GM21390 (cell line): ENCODE data around the gene ADGRB2.

Experiments used
- ATAC-seq: cut with Tn5 transposase; IDR thresholded peaks from one replicate; pipeline ENCODE4 v1.9.1; 2021; ENCODE audit not compliant: unreplicated experiment

The ADGRB2 gene

DNA sequence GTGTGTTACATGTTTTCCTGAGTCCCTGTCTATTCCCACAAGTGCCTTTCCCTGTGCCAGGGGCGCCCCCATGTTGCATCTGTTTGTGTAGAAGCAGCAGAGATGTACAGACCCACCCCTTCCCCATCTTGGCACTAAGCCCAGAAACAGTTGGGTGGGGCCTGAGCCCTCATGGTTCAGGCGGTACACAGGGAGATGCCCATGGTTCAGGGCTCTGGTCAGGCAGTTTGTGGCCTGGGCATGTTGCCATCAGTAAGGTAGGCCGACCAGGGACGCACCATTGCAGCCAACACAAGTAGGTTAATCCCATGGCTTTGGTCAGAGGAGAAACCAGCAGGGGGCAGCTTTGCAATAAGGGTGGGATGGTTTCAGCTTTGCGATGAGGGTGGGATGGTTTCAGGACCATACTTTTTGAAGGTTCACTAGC is 914 bp upstream of the ADGRB2 start:
- no peak for ATAC-seq

DNA sequence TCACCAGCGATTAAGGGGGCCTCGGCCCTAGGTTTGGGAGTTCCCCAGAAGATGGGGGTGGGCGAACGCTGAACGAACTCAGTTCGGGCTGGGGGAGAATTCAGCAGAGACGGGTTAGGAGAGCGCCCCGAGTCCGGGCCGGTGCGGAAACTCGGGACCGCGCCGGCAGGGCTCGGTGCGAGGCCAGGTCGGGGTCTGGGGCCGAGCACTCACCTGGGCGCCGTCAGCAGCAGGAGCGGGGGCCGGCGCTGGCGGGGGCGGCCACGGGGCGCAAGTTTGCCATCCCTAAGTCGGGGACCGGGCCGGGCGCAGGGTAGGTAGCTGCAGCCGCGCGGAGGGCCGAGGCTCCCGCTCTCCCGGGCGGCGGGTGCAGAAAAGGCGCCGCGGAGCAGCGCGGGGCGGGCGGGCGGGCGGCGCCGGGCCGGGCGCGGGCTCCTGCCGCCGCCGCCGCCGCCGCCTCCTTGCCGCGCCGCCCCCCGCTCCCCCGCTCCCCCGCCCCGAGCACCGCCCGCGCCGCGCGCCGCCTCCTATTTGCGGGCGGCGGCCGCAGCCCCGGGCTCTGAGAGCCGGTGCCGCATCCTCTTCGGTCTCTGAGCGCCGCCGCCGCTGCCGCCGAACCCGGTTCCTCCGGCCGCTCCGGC is 349 bp downstream of the ADGRB2 start:
- no peak for ATAC-seq

DNA sequence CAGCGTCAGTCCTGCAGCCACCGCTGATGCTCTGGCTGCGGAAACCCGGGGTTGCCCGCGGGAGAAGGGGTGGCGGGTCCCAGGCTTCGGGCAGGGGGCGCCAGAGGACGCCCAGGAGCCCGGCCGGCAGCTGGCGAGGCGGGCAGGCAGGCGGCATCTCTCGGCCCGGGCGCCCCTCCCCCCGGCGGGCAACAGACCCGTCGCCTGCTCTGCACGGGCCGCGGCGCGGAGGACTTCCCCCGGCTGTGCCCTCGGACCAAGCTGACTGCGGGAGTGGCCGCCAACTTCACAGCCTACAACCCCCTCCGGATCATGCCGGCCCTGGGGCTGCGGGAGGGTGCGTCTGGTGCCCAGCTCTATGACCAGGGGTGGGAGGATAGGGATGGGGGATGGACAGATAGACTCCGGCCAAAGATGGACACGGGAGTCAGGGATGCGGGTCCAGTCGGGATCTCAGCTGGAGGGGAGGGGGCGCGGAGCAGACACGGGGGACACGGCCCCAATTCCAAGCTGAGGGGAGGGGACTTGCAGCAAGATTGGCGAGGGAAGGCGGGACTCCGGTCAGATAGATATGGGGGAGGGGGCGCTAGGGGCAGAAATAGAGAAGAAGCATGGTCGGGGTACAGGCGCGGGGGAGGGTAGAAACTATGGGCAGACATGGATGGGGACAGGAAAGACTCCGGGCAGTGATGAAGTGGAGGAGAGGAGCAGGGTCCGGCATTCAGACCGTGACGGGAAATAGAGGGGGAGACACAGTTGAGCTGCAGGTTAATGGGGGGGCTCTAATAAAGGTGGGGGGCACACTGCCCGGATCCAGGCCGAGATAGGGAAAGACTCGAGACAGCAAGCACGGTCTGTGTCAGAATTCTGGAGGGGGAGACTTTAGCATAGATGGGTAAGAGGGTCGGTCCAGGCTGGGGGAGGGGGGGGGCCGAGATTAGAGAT is 1.1 kb downstream of the ADGRB2 start:
- no peak for ATAC-seq

DNA sequence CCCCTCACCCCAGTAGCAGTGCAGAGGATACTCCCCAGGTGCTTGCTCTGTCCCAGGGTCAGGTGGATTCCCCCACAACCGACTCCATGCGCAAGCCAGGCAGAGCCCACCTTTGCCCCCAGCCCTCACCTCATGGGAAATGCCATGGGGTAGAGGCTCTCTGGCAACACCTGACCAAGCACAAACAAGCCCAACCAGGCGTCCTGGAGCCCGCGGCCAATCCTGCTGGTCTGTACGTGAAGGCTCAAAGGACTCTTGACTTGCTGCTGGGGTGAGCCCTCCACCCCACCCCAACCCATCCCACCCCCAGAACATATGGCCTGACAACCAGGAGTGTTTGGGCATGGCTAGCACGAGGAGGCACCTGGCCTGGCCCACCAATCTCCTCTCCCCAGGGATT is 1.8 kb downstream of the ADGRB2 start:
- no peak for ATAC-seq

DNA sequence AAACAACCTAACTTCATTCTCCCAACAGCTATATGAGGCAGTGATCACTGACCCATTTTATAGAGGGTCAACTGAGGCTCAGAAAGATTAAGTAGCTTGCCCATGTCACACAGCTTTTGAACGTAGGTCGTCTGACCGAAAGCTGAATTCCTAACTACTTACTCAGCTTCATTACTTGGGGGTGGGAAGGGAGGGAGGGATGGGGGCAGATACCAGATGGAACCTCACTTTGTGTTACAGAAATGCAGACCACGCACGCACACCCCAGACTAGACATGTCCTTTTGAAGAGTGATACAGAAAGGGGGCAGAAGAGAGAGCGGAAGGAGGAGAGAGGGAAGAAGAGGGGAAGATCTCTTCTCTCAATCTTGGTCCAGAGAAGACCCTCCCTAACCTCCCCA is 2.3 kb downstream of the ADGRB2 start:
- no peak for ATAC-seq

DNA sequence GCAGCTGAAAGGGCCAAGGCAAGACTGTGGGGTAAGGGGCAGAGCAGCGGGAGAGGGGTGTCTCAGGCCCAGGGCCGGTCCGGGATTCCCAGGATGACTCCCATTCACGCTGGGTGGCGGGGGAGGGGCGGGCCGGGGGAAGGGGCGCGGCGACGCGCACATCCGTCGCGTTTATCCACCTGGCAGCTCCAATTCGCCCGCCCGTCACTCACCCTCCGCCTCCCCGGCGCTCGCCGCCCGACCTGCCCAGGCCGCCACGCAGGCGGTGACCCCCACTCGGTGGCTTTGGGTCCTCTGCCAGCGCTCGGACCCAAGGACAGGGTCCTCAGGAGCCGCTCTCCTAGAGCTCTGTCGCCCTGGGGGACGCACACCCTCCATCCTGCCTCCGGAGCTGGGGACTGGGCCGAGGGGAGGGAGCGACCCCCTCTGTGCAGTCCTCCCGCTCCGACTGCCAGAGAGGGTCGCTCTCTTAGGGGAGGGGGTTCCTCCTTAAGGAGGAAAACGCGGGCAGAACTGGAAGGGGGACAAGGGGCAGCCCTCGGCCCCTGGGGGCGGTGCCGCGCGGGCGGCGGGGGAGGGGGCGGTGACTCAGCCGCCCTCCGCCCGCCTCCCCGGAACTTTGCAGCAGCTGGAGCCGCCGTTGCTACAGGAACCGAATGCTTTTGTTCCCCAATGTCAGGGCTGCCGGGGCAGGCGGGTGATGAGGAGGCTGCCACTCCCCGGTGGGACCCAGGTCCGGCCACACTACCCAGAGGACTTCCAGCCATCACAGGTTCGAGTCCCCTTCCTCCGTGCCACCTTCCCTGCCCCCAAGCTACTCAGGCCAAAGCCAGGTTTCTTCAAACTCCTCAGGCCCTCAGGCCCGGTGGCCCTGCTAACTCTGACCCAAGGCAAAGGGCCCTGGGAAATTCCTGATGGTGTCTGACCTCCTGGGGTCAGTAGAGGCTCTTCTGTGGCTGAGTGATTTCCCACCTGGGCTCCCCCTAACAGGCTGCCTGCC is 3.4 kb downstream of the ADGRB2 start:
- no peak for ATAC-seq

DNA sequence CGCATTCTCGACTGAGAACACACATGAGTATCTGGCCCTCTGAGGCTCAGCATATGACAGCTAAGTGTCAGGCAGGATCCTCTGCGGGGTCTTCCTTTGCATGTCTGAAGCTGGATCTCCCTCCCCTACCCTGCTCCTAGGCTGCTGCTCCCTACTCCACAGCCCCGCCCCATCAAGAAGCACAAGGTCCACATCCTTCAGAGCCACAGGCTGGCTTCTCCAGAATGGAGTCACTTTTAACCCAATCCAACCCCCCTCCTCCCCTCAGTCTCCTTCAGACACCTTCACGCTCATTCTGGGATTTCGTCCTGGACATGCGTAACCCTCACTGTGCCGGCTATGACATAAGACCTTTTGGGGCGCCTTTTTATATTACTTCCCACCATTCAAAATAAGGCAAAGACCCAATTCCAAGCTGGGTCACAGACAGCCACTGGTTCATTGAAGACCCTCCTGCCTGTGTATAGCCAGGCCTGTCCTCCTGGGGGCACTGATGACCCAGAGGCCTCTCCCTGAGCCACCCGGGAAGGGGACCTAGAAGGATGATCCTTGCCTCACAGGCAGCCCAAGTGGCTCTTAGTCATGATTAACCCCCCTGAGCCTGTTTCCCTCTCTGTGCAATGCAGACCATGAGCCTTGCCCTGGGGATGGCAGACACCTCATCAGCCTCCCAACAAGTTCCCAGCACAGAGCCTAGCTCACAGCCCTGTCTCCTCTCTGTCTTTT is 4.7 kb downstream of the ADGRB2 start:
- ATAC-seq = no peak

- no peak for ATAC-seq
Observed at GRCh38 chr1:31758823-31759222, 5.3 kb downstream of the ADGRB2 start.

DNA sequence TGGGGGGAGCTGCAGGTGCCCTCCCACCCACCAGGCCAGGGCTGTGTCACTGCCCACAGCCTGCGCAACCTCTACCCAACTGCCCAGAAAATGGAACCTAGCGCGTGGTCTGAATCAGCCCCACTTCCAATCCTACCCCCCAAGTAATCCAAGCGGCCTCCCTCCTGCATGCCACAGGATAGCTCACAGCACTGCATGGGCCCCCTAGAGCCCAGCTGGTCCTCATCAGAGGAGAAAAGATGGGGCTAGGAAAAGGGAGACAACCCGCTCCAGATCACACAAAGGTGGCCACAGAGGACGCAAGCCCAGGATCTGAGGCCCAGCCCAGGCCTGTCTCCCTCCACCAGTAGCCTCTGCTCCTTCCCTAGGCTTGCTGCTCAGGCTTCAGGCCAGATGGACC is 6.2 kb downstream of the ADGRB2 start:
- ATAC-seq = no peak

GRCh38 chr1:31757204-31757679 is 6.9 kb downstream of the ADGRB2 start:
- ATAC-seq = no peak

DNA sequence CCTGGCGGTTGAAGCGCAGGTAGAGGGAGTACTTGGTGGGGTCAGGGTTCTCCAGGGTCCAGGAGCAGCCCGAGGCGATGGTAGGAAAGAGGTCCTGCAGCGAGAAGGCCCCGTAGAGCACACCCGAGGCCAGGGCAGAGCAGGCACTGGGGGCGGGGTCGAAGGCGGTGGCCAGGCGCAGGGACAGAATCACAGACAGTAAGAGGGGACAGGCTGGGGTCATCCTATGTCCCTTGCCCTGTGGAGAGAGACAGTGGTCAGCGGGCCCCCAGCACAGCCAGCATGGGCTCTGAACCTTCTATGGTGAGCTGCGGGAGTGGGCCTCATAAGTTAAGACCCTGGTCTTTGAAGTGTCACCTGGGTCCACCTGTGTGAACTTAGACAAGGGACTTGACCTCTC is 7.6 kb downstream of the ADGRB2 start:
- ATAC-seq = no peak

GRCh38 chr1:31755850-31756492 is 8.2 kb downstream of the ADGRB2 start:
- ATAC-seq = no peak

DNA sequence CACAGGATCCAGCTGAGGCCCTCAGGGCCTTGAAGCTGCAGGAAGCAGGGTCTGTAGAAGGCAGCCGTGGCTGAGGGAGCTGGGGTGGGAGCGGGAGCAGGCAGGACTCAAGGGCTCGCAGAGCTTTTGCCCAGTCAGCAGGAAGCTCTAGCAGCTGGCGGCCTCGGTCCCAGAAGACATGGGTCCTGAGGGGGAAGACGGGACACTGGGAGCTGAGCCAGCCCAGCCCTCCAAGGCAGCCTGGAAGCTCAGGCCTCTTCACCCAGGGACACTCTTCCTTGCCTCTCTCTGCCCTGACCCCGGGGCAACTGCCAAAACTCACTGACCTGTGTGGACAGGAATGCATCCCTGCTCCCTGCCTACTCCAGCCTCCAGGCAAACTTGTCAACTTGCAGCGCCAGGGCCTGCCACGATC is 8.9 kb downstream of the ADGRB2 start:
- no peak for ATAC-seq

DNA sequence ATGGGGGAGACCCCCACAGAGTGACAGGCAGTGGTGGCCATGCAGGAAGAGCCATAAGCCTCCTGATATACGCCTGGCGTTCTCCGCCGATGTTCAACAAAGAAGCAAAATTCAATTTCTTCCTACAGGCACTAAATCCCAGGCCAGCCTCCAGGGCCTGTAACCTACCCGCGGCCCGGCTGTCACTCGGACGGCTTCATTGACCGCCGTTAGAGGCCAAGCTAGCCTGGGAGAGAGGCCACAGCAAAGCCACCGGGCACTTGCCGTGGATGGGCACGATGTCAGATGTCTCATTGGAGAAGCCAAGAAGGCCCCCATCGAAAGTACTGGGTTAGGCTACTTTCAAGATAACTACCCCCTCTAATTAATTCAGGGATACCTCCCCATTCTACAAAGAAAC is 9.7 kb downstream of the ADGRB2 start:
- no peak for ATAC-seq

DNA sequence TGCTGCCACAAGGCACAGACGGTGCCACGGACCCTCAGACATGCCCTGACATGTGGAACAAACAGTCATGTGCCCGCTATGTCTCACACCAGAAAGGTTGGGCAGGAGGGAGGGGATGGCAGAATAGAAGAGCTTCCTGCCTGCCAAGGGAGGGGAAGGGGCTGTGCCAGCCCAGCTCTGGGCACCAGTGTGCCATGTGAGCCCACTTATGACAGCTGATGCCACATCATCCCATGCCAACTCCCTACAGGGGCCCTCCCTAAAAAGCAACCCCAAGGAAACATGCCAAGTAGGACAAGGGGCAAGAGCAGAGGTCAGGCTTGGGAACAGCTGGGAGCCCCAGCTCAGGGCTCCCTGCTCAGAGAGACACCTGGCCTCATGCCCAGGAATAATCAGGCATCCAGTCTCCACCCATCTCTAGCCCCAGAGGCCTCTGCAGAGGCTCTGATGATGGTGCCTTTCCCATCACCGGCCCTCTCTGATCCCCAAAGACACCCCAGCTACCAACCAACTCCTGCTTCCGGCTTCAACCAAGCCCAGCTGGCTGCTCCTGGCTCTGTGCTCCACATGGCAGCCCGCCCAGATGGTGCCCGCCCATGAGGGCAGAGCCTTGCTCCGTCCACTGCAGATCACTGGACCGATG is 10.3 kb downstream of the ADGRB2 start:
- ATAC-seq = no peak

DNA sequence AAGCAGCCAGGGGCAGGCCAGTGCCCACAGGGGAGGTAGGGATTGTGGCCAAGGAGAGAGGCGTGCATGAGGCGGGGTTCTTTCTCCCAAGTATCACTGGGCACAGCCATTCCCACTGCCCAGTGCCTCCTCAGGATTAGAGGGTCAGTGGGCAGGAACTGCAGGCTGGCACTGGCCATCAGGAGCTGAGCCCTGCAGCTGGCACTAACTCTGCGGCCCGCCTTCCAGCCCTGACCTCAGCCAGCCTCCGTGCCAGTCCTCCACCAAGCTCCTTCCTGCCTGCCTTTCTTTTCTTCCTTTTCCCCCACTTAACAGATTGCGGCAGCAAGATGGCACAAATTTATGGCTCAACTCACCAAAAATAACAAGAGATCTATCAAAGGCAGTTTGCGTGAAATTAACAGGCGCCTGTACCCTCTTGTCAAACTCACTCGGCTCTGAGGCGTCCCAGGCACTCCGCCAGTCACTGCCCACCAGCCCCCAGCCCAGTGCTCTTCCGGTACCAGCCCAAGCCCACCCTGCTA is 11.1 kb downstream of the ADGRB2 start:
- ATAC-seq = no peak

DNA sequence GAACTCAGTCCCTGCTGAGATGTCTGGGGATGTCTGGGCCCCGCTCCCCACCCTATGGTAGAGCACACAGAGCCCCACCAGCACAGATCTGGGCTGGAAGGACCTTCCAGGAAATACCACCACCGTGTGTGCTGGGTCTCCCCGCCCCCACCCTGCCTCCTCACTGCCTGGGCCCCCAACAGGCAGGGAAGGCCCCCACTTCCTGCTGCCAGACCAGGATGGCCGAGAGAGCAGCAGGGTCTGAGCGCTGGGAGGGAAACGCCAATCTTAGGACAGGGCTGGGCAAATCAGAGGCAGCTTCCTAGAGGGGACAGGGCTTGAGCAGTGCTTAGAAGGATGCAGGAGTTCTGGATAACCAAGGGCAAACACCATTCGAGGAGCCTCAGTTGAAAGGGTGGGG is 11.9 kb downstream of the ADGRB2 start:
- ATAC-seq = no peak

DNA sequence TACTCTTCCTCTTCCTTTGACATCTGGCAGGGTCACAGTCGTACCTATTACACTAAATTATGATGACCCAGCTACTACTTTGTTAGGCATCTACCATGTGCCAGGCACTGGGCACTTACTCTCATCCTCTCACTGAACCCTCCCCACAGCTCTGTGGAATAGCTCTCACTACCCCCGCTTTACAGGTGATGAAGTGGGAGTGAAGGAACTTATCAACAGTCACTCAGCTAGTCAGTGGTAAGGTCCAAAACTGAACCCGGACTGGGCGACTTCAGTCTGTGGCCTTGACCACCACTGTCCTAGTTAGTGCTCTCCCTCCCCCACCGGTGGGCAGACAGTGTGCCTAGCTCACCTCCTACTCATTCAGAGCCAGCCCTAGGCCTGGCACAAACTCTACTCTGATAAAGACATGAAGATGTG is 12.3 kb downstream of the ADGRB2 start:
- ATAC-seq = no peak

- no peak for ATAC-seq
Observed at GRCh38 chr1:31750858-31751510, 13.2 kb downstream of the ADGRB2 start.
